Hematopoietic multipotent progenitor cell treated with erythropoietin and hydrocortisone succinate and interleukin-3 and kit ligand, for 8 days (in vitro differentiated cells): Measurements from ENCODE around the gene EPHA5.
"Not testable (repeated sequence)": the region's sequence is repeated elsewhere in the genome, so short reads cannot be mapped to it uniquely, and the experiment has no call there.

Source experiments
- DNase-seq: peaks from one replicate; pipeline ENCODE4 v3.0.0-alpha.2; 2015

Gene EPHA5

DNA sequence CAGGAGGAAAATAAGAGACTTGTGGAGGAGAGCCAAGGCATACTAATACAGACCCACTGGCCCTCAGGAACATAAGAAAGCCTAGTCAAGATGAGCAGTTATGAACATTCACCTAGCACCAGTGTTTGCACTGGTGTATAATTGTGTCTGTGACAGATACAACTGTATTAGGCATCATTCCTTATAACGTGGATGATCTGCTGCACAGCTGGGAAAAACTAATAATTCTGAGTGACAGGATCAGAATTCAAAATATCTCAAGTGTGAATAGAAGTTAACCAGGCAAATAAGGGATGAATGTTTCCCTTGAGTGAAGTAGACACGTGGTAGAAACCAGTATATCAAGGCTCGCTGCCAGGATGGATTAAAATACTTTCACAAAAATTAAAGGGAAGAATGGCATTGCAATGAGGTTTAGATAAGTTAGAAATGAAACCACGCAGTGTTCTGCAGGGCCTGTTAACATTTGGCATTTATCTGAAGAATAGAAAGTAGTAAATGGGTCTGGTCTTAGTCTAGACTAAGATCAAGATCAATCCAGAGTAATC lies 325.9 kb downstream of the EPHA5 start:
- no peak for DNase-seq

DNA sequence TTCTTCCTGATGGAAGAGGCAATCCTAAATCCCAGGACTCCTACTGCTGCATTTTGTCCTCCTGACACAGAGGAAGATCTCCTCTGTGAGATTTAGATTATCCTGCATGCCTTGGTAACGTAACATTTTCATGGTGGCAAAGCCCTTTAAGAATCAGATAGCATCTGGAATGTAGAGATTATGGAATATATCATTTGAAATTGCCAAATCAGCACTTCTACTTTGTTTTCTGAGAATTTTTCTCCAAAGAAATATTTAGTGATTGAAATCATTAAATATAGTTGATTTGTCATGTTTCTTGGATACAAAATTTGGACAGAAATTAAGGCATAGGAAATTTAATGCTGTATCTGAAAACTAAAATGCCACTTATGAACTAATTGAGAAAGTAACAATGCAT lies 326.9 kb downstream of the EPHA5 start:
- no peak for DNase-seq

DNA sequence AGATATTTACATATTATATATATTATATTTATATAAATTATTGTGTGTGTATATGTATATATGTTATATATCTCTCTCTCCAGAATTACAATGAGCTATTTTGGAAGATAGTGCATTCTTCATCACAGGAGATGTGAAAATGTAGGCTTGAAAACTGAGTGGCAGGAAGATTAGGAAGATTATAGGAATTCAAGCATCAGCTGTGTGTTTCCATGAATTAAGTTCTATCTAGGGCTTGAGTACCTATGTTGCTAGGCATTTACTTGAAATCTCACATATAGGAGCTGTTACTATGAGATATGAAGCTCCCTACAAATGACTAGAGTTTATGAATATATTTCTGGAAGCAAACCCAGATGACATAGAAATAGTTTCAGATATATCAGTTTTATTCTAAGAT lies 328.7 kb downstream of the EPHA5 start:
- no peak for DNase-seq

DNA sequence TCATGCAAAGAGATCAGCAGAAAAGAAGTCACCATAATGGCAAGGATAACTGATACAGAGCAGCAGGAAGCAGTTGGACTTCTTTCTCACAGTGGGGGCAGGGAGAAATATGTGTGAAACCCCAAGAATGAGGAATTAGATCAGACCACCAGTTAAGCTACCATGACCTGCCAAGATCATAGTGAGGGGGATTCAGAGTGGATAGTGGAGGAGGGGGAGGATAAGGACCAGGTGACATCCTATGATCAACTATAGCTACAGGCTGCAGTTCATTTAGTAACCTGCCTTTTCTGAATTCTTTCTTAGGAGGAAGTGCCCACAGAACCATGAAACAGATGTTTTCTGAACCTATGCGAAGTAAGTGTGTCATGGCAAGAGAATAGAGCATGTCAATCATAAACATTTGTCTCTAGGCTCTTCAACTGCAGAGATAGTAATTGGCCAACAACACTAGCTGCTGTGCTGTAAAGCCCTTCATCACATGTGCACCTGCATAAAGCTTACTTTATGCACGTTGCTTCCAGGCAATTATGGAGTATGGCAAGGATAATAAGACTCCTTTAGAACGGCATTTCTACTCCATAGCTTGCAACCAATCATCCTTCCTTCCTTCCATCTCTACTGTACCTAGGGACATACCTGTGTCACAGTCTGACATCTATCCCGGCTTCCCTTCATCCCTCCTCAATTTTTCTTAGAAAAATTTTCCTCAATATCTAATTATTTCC lies 329.7 kb downstream of the EPHA5 start:
- DNase-seq: no peak

DNA sequence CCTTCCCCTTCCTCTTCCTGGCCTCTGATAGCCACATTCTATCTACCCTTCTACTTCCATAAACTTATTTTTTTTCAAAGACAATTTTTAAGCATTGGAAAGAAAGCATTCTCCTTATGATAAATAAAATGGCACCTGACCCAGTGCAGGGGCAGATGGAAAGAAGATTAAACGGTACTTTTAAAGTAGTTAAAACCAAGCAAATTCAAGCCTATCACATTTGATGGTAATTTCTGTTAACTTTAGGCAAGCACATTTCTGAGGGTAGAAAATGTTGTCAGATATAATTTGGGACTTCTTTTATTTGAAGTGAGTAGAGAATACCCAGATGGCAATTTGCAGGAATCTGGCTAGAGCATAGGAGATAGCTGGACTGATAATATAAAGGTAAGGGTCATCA lies 332.9 kb downstream of the EPHA5 start:
- no peak for DNase-seq

DNA sequence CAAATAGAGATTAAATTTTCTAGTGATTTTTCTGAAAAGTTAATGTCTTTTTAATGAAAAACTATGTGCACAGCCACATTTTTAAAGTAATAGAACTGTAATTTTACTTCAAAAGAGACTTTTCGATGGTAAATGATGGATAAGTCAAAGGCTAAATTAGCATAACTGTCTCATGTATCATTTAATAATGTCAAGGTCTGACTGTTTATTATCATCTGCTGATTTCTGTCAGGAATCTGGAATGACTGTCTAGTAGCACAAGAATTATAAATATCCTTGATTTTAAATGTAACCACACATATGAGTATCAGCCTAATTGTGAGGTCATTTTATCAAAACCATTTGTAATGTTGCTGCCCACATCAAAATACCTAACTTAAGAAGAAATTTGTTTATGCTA lies 333.8 kb downstream of the EPHA5 start:
- DNase-seq: no peak

DNA sequence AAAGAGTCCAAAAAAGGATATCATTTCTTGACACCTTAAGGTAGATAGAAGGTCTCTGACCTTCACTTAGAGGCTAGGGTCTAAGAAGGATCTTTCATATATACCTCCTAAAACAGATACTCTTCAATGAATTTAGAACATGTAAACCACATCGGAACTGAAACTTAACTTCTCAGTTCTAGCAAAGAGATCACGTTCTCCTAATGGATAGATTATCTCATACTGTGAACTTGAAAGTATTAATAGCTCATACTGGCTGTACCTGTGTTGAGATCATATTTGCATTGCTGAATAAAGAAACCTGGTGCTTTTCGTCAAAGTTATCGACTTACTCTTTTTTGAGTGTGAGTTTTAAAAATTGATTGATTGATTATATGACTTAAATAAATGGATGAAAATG lies 353.8 kb downstream of the EPHA5 start:
- DNase-seq: no peak

DNA sequence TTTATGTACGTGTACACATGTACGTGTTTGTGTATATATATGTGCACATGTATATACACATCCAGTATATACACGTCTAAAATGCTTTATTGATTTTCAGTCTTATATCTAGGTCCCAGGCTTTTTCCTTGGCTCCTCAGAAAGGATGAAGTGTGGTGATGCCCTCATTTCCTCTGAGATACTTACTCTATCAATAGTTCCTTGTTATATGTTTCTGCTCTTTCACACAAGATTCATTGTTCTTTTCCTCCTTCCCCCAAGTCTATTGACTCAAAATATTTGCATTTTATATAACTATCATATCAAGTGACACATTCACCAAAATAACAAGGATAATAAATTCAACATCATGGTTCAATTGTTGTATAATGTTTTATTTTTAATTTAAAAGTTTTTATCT lies 359.2 kb downstream of the EPHA5 start:
- DNase-seq: no peak

DNA sequence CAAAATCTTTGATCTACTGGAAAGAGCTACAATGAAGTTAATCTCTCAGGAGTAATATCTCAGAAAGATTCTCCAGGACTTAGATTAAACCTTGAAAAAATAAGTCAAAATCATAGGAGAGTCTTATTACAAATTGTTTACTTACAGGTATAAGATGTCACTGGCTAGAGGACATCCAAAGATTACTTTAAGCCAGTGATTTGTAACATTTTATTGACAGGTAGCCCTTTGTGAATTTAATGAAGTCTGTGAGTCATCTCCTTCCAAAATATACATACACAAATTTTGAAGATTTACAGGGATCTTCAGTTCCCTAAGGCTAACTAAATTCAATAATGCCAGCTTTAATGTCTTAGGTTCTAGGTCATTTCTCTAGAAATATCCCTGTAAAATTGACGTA lies 359.7 kb downstream of the EPHA5 start:
- no peak for DNase-seq

DNA sequence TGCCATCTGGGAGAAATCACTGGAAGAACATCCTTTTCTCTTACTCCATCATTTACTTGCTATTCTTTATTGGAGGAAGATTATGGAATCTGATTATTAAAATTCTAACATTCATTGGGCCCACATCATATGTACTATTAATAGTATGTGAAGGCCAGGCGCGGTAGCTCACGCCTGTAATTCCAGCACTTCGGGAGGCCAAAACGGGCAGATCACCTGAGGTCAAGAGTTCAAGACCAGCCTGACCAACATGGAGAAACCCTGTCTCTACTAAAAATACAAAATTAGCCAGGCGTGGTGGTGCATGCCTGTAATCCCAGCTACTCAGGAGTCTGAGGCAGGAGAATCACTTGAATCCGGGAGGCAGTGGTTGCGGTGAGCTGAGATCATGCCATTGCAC lies 361.7 kb downstream of the EPHA5 start:
- not testable (repeated sequence) for DNase-seq

DNA sequence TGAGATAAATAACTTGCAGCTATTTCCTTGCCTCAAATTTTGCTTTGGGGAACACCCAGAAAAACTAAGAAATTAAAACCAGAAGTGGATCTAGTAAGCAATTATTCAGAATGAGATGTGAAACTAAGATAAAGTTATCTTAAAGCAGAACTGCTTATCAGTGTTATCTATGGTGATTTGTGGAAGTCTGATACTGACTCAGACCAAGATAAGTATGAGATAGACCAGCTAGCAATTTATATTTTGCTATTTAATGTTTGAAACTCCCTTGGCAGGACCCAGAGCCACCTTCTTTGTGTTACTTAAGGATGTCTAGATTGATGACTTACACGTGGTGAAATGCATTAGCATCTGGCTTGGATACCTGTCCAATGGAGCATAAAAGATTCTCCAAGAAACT lies 368.1 kb downstream of the EPHA5 start:
- DNase-seq: no peak

DNA sequence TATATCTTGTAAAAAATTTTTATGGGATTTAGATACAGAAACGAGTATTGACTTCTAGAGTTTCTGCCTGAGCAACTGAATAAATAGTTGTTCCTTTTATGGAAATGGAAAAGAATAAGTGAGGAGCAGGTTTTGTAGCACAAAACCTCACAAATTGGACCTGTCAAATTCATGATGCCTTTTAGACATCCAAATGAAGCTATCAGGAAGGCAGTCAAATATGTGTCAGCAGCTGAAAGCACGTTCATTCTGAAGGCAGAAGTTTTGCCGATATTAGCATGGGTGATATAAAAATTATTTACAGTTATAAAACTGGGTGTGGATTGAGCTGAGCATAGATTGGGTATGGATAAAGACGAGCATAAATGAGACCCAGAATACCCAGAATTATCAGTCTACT lies 374.0 kb downstream of the EPHA5 start:
- DNase-seq: no peak

DNA sequence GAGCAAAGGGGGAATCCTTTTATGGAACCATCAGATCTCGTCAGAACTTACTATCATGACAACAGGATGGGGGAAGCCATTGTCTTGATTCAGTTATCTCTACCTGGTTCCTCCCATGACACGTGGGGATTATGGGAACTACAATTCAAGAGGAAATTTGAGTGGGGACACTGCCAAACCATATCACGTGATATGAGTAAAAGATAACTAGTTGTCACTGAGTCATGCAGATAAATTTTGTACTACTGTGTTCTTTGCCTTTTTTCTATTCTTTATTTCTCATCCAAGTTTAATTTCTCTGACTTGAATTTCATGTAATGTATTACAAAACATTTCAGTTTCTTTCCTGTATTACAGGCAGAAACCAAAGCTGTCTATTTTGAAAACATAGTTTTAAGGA lies 383.2 kb downstream of the EPHA5 start:
- DNase-seq: no peak
